ENCODE data around the gene SCO2. TPM values are rescaled to one million over a fixed set of nuclear protein-coding genes. Genes with fewer than 3 reads are reported as not detected.

SCO2 gene
- total RNA-seq, 1 experiment from 2014 or later: 7.0 TPM

GRCh38 chr22:50545522-50546325, 20.3 kb upstream of the SCO2 start, which contains the start of gene KLHDC7B:
Gene KLHDC7B, plus strand, starts transcription at chr22:50545899. Its CDS starts 345 bp downstream, at chr22:50546244.
- POLR2A ChIA-PET: interaction anchor here (0.8 to 1.9 kb wide), 6 partner anchors 9 to 149 kb away, joined by 3 to 7 read pairs (median 6); partner anchors contain the start of gene TYMP
- Histone ChIP-seq H3K4me2 (ENCODE audit: low read length) (peak within 1 kb of the TSS; percentile 77), H3K27ac (ENCODE audit: low read depth, low read length) (peak within 1 kb of the TSS; percentile 27; the same call in 1 of the 2 replicates), H3K9ac (ENCODE audit: low read length) (peak within 1 kb of the TSS; percentile 53; the same call in 1 of the 2 replicates), H2AFZ (ENCODE audit: low read depth, low read length, poor library complexity, severe bottlenecking) (peak within 1 kb of the TSS; percentile 94), H3K9me3 (ENCODE audit: control insufficient read depth in 1 of 2, insufficient read depth in 1 of 2, low read depth in 1 of 2, low read length in 2 of 2) (no peaks in the 10 kb centered on the region), H3K4me3 (replicated peaks in 1 of 2; ENCODE audit: low read depth in 1 of 2, low read length in 2 of 2) (no peak within 1 kb of the TSS), H3K36me3 (ENCODE audit: control insufficient read depth in 1 of 2, insufficient read depth in 2 of 2, low read length in 2 of 2) (no peaks in the 10 kb centered on the region), H4K20me1 (ENCODE audit: insufficient read depth) (no peaks in the 10 kb centered on the region), H3K27me3 (ENCODE audit: insufficient read depth, low read length) (no peaks in the 10 kb centered on the region), H3K4me1 (ENCODE audit: control insufficient read depth in 1 of 2, insufficient read depth in 2 of 2, low read length in 2 of 2) (peaks cover 13 to 34% of the 10 kb centered on the region in 2 experiments; a peak in 3 of 4 replicates), H3K9me2 (ENCODE audit: insufficient read depth) (no peaks in the 10 kb centered on the region), H3K79me2 (ENCODE audit: insufficient read depth, low read length) (no peaks in the 10 kb centered on the region)
- no TSS peak for BruUV-seq (replicated peaks)
- CTCF ChIA-PET: interaction anchor here (0.8 to 1.8 kb wide), 3 partner anchors 10 to 20 kb away, joined by 3 to 6 read pairs (median 3); partner anchors contain the start of genes SCO2 and SYCE3
- TF ChIP-seq SP1 (IDR thresholded peaks at IDR 0.05; ENCODE audit: low read depth) (no peak), YY1 (IDR thresholded peaks at IDR 0.05; ENCODE audit: extremely low read depth, insufficient replicate concordance, low read depth, low read length) (peak; percentile 6), POLR2A (IDR thresholded peaks at IDR 0.05; ENCODE audit: borderline replicate concordance, extremely low read depth, insufficient read depth, insufficient read length) (no peak)
- RAD21 ChIA-PET (ENCODE audit: low non-redundant PET in 1 of 2, low total read pairs in 2 of 2, uncharacterized antibody in 2 of 2, unreplicated experiment in 2 of 2): no interaction called here
- DNase-seq (ENCODE audit: low read depth, low spot score) (no peak), ATAC-seq (no peak)
- intact Hi-C loops (cut with micrococcal nuclease): no loop called here

- Histone ChIP-seq H3K27me3 (ENCODE audit: insufficient read depth, low read length) (no peaks in the 10 kb centered on the region), H2AFZ (ENCODE audit: low read depth, low read length, poor library complexity, severe bottlenecking) (peak overlapping the region; percentile 94), H3K9me2 (ENCODE audit: insufficient read depth) (no peaks in the 10 kb centered on the region), H3K27ac (ENCODE audit: low read depth, low read length) (peak overlapping the region; percentile 27; the same call in 1 of the 2 replicates), H3K9ac (ENCODE audit: low read length) (peak overlapping the region; percentile 53), H3K9me3 (ENCODE audit: control insufficient read depth in 1 of 2, insufficient read depth in 1 of 2, low read depth in 1 of 2, low read length in 2 of 2) (no peaks in the 10 kb centered on the region), H3K4me1 (ENCODE audit: control insufficient read depth in 1 of 2, insufficient read depth in 2 of 2, low read length in 2 of 2) (peaks cover 13 to 39% of the 10 kb centered on the region in 2 experiments; a peak in 3 of 4 replicates), H3K79me2 (ENCODE audit: insufficient read depth, low read length) (no peaks in the 10 kb centered on the region), H3K4me3 (replicated peaks in 1 of 2; ENCODE audit: low read depth in 1 of 2, low read length in 2 of 2) (no peak overlapping the region; a peak in 1 of 4 replicates), H3K36me3 (ENCODE audit: control insufficient read depth in 1 of 2, insufficient read depth in 2 of 2, low read length in 2 of 2) (no peaks in the 10 kb centered on the region), H4K20me1 (ENCODE audit: insufficient read depth) (no peaks in the 10 kb centered on the region), H3K4me2 (ENCODE audit: low read length) (peak overlapping the region; percentile 77)
- intact Hi-C loops (cut with micrococcal nuclease): no loop called here
- CTCF ChIA-PET: interaction anchor here (1.0 to 1.8 kb wide), 2 partner anchors 9 to 19 kb away, joined by 3 to 6 read pairs; partner anchors contain the start of gene SCO2
- ATAC-seq: peak; percentile 33
- RAD21 ChIA-PET (ENCODE audit: low non-redundant PET in 1 of 2, low total read pairs in 2 of 2, uncharacterized antibody in 2 of 2, unreplicated experiment in 2 of 2): no interaction called here
- BruUV-seq (replicated peaks): TSS peak; percentile 81
- no peak for DNase-seq (ENCODE audit: low read depth, low spot score)
- POLR2A ChIA-PET: interaction anchor here (1.6 to 1.9 kb wide), 3 partner anchors 10 to 15 kb away, joined by 5 to 7 read pairs (median 7); partner anchors contain the start of gene TYMP
- TF ChIP-seq MAX (IDR thresholded peaks at IDR 0.05) (no peak), CEBPB (IDR thresholded peaks at IDR 0.05; ENCODE audit: low read depth) (no peak), SIN3A (IDR thresholded peaks at IDR 0.05; ENCODE audit: low read depth) (no peak), REST (IDR thresholded peaks at IDR 0.05; ENCODE audit: low read depth) (no peak), POLR2A (IDR thresholded peaks at IDR 0.05; ENCODE audit: borderline replicate concordance, extremely low read depth, insufficient read depth, insufficient read length) (no peak), ZFX (IDR thresholded peaks at IDR 0.05) (no peak), TCF7L2 (IDR thresholded peaks at IDR 0.05; ENCODE audit: borderline replicate concordance, extremely low read depth, insufficient read depth, insufficient read length) (no peak), ELF1 (IDR thresholded peaks at IDR 0.05; ENCODE audit: borderline replicate concordance, low read depth) (no peak), EZH2phosphoT487 (IDR thresholded peaks at IDR 0.05; ENCODE audit: borderline replicate concordance) (no peak), ZNF274 (IDR thresholded peaks at IDR 0.05; ENCODE audit: low read depth, low read length) (no peak), EZH2 (IDR thresholded peaks at IDR 0.05) (no peak), EGR1 (IDR thresholded peaks at IDR 0.05; ENCODE audit: low read depth) (no peak)
Observed at GRCh38 chr22:50544746-50545253, 19.4 kb upstream of the SCO2 start.

All from HCT116 (cell line).